Neuronal stem cell (in vitro differentiated cells): ENCODE data around the gene INAFM2.

ENCODE experiments used
- DNase-seq: peaks from one replicate; pipeline ENCODE4 v3.0.0-alpha.2; 2013; ENCODE audit warnings: low spot score
- H2AFZ ChIP-seq: one replicate; pipeline ENCODE4 v1.6.1; 2013; ENCODE audit warnings: mild to moderate bottlenecking, low read length, inconsistent platforms
- H2AK5ac ChIP-seq: 2 replicates; pipeline ENCODE4 v1.6.1; 2013; ENCODE audit warnings: low read depth, mild to moderate bottlenecking, inconsistent platforms, low read length, moderate library complexity, mixed read lengths
- H2BK120ac ChIP-seq: 2 replicates; pipeline ENCODE4 v1.6.1; 2013; ENCODE audit warnings: low read depth, mild to moderate bottlenecking, inconsistent platforms, low read length, moderate library complexity, mixed read lengths
- H2BK12ac ChIP-seq: one replicate; pipeline ENCODE4 v1.6.1; 2013; ENCODE audit warnings: low read length, inconsistent platforms
- H2BK15ac ChIP-seq: 2 replicates; pipeline ENCODE4 v1.6.1; 2013; ENCODE audit warnings: mild to moderate bottlenecking, low read length, inconsistent platforms, mixed read lengths
- H2BK5ac ChIP-seq: one replicate; pipeline ENCODE4 v1.6.1; 2013; ENCODE audit warnings: inconsistent platforms, mild to moderate bottlenecking, low read length, moderate library complexity
- H3K14ac ChIP-seq: one replicate; pipeline ENCODE4 v1.6.1; 2013; ENCODE audit warnings: low read length, inconsistent platforms
- H3K18ac ChIP-seq: 2 replicates; pipeline ENCODE4 v1.6.1; 2013; ENCODE audit warnings: low read length, inconsistent platforms
- H3K23ac ChIP-seq: 2 replicates; pipeline ENCODE4 v1.6.1; 2013; ENCODE audit warnings: low read depth, mild to moderate bottlenecking, mixed read lengths, low read length, inconsistent platforms; ENCODE audit not compliant: poor library complexity
- H3K27ac ChIP-seq: replicated peaks from 3 replicates; pipeline ENCODE4 v1.5.1; 2013; ENCODE audit warnings: low read length, inconsistent platforms
- H3K27me3 ChIP-seq, 3 experiments: 2 replicates each; pipeline ENCODE4 v1.6.1; 2013; ENCODE audit warnings: low read length in 3 of 3, mild to moderate bottlenecking in 2 of 3, inconsistent platforms in 1 of 3, low read depth in 1 of 3, mixed read lengths in 1 of 3, moderate library complexity in 1 of 3; ENCODE audit not compliant: control insufficient read depth in 3 of 3, insufficient read depth in 3 of 3
- H3K36me3 ChIP-seq, 2 donors: replicated peaks in 1 of 2; 2 replicates each; pipeline ENCODE4 v1.6.1; 2013; ENCODE audit warnings: low read length in 2 of 2; ENCODE audit not compliant: control insufficient read depth in 2 of 2, insufficient read depth in 2 of 2
- H3K4ac ChIP-seq: 2 replicates; pipeline ENCODE4 v1.6.1; 2013; ENCODE audit warnings: inconsistent platforms, mild to moderate bottlenecking, low read length, moderate library complexity
- H3K4me1 ChIP-seq, 2 donors: 1 replicate in 1 of 2; 2 replicates in 1 of 2; pipeline ENCODE4 v1.6.1; 2013; ENCODE audit warnings: low read length in 2 of 2, low read depth in 1 of 2; ENCODE audit not compliant: control insufficient read depth in 2 of 2, insufficient read depth in 1 of 2
- H3K4me2 ChIP-seq: one replicate; pipeline ENCODE4 v1.6.1; 2013; ENCODE audit warnings: mild to moderate bottlenecking, low read length, inconsistent platforms; ENCODE audit not compliant: insufficient read depth, poor library complexity, severe bottlenecking
- H3K4me3 ChIP-seq, 2 donors: 2 replicates each; pipeline ENCODE4 v1.5.1; 2013; ENCODE audit warnings: low read length in 2 of 2, mild to moderate bottlenecking in 2 of 2, inconsistent platforms in 1 of 2, moderate library complexity in 1 of 2
- H3K79me1 ChIP-seq: one replicate; pipeline ENCODE4 v1.6.1; 2013; ENCODE audit warnings: low read depth, mild to moderate bottlenecking, inconsistent platforms, low read length, moderate library complexity
- H3K9ac ChIP-seq: one replicate; pipeline ENCODE4 v1.6.1; 2013; ENCODE audit warnings: mild to moderate bottlenecking, low read depth, low read length, inconsistent platforms; ENCODE audit not compliant: poor library complexity
- H3K9me3 ChIP-seq, 2 donors: replicated peaks in 1 of 2; 2 replicates each; pipeline versions ENCODE3 to v1.6.1; 2013; ENCODE audit warnings: low read length in 2 of 2, mild to moderate bottlenecking in 2 of 2, inconsistent platforms in 1 of 2, low read depth in 1 of 2, mixed read lengths in 1 of 2, moderate library complexity in 1 of 2; ENCODE audit not compliant: control insufficient read depth in 2 of 2, insufficient read depth in 1 of 2
- H4K8ac ChIP-seq: one replicate; pipeline ENCODE4 v1.6.1; 2013; ENCODE audit warnings: low read depth, mild to moderate bottlenecking, inconsistent platforms, low read length, moderate library complexity
- H4K91ac ChIP-seq: one replicate; pipeline ENCODE4 v1.6.1; 2013; ENCODE audit warnings: low read length, low read depth, mild to moderate bottlenecking, inconsistent platforms; ENCODE audit not compliant: poor library complexity
- WGBS, 2 donors: extraction: QIAGEN DNeasy Blood & Tissue Kit; methylation state at CpG; one replicate each; pipeline ENCODE4 v1.1.7; 2013; ENCODE audit warnings: missing lambda C conversion rate in 2 of 2, mixed read lengths in 1 of 2; ENCODE audit not compliant: insufficient read length in 2 of 2, insufficient replicate concordance in 1 of 2; ENCODE audit errors: extremely low coverage in 2 of 2; 5-methylcytosine and 5-hydroxymethylcytosine counted together

INAFM2 gene

GRCh38 chr15:40338921-40339620 is 15.6 kb downstream of the INAFM2 start:
- Histone ChIP-seq H3K4me3 (no peak overlapping the region), H3K79me1 (no peaks in the 10 kb centered on the region), H4K91ac (no peak overlapping the region), H2BK15ac (peak overlapping the region; percentile 3), H2BK5ac (no peak overlapping the region), H3K14ac (no peak overlapping the region), H3K18ac (peak overlapping the region; percentile 49), H3K4me1 (peaks cover 3 to 12% of the 10 kb centered on the region in 2 donors), H2BK120ac (no peak overlapping the region), H3K23ac (peak overlapping the region; percentile 11), H2AK5ac (peak overlapping the region; percentile 17), H4K8ac (no peak overlapping the region), H3K4me2 (no peak overlapping the region), H3K27ac (no peak overlapping the region), H3K36me3 (no peaks in the 10 kb centered on the region), H2AFZ (no peak overlapping the region), H3K9me3 (no peaks in the 10 kb centered on the region), H3K9ac (peak overlapping the region; percentile 46), H3K4ac (no peak overlapping the region), H2BK12ac (no peak overlapping the region), H3K27me3 (peaks cover 0 to 11% (median 2%) of the 10 kb centered on the region in 3 experiments)
- DNase-seq: no peak
- WGBS, 2 donors: no CpG with 5 or more reads among the region's 11 CpGs

DNA sequence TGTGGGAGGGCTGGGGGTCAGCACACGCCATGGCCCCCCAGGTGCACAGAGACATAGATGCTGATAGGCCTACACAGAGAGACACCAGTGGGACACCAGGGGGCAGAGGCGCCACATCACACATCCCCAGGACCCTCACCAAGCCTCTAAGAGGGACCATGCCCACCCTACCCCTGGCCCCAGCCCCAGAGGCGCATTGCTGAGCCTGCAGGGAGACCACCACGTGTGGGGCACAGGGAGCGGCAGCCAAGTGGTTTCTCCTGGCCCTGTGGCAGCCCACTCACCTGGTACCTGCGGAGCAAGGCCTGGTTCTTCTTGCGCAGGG is 16.1 kb downstream of the INAFM2 start:
- DNase-seq: no peak
- no peak overlapping the region for H4K8ac ChIP-seq
- H2BK120ac ChIP-seq: no peak overlapping the region
- H3K23ac ChIP-seq: peak overlapping the region; percentile 11
- H3K27ac ChIP-seq: no peak overlapping the region
- no peak overlapping the region for H2BK5ac ChIP-seq
- H3K79me1 ChIP-seq: no peaks in the 10 kb centered on the region
- no peak overlapping the region for H3K14ac ChIP-seq
- H4K91ac ChIP-seq: no peak overlapping the region
- H3K9me3 ChIP-seq: no peaks in the 10 kb centered on the region
- H3K4me3 ChIP-seq: no peak overlapping the region
- peak overlapping the region; percentile 10 for H2BK15ac ChIP-seq
- WGBS, 2 donors: no CpG with 5 or more reads among the region's 7 CpGs
- no peak overlapping the region for H3K4ac ChIP-seq
- no peaks in the 10 kb centered on the region for H3K36me3 ChIP-seq
- H2AFZ ChIP-seq: no peak overlapping the region
- H2BK12ac ChIP-seq: peak overlapping the region; percentile 24
- H3K27me3 ChIP-seq: peaks cover 0 to 11% (median 2%) of the 10 kb centered on the region in 3 experiments
- H3K4me2 ChIP-seq: no peak overlapping the region
- H3K9ac ChIP-seq: peak overlapping the region; percentile 46
- H2AK5ac ChIP-seq: no peak overlapping the region
- no peak overlapping the region for H3K18ac ChIP-seq
- H3K4me1 ChIP-seq: peaks cover 2 to 12% of the 10 kb centered on the region in 2 donors

DNA sequence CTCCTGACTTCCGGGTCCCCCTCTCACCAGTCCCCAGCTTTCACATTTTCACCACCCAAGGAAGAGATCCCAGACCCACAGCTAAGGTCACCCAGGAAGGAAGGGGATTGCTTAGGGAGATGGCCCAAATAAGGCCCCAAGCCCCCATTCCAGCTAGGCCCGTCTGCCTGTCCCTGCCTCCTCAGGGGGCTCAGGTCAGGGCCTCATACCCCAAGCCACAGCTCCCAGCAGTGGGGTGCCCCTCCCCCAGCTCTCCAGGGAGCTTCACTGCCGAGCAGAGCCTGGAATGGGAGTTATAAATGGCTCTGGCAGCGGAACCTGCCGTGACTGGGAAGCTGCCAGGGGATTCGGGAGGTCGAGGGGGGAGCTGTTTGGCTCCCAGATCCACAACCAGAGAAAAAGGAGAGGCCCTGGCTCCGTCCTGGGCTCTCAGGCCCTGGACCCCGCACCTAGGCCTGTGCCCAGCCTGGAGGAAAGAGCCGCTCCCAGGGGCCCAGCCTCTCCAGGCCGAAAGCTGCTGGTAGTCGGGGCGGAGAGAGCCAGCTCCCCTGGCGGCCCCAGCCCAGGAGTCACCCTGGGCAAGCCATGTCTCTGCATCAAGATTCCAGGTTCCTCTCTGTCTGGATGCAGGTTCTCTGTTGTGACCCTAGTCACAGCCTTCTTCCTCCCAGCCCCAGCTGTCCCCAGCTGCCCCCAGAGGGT is 16.7 kb downstream of the INAFM2 start:
- no peak overlapping the region for H3K4me2 ChIP-seq
- H2BK120ac ChIP-seq: no peak overlapping the region
- H2BK12ac ChIP-seq: peak overlapping the region; percentile 24
- no peak overlapping the region for H3K14ac ChIP-seq
- no peaks in the 10 kb centered on the region for H3K79me1 ChIP-seq
- no peak overlapping the region for H3K27ac ChIP-seq
- no peak overlapping the region for H3K4me3 ChIP-seq
- no peak overlapping the region for H3K9ac ChIP-seq
- no peak overlapping the region for H2AK5ac ChIP-seq
- peak overlapping the region; percentile 34 for H2BK15ac ChIP-seq
- no peak overlapping the region for H4K91ac ChIP-seq
- peak overlapping the region; percentile 73 for H2AFZ ChIP-seq
- no peaks in the 10 kb centered on the region for H3K9me3 ChIP-seq
- H3K4ac ChIP-seq: no peak overlapping the region
- no peak overlapping the region for H4K8ac ChIP-seq
- peaks cover 2 to 12% of the 10 kb centered on the region in 2 donors for H3K4me1 ChIP-seq
- no CpG with 5 or more reads among the region's 14 CpGs for WGBS, 2 donors
- H3K18ac ChIP-seq: peak overlapping the region; percentile 67
- no peak overlapping the region for H2BK5ac ChIP-seq
- H3K23ac ChIP-seq: peak overlapping the region; percentile 5
- H3K36me3 ChIP-seq: no peaks in the 10 kb centered on the region
- no peak for DNase-seq
- H3K27me3 ChIP-seq: peaks cover 0 to 11% (median 2%) of the 10 kb centered on the region in 3 experiments

- Histone ChIP-seq H3K18ac (peak within 1 kb of the TSS; percentile 67), H3K9me3 (no peaks in the 10 kb centered on the region), H4K91ac (no peak within 1 kb of the TSS), H3K36me3 (no peaks in the 10 kb centered on the region), H3K79me1 (no peaks in the 10 kb centered on the region), H2BK120ac (no peak within 1 kb of the TSS), H3K4me3 (no peak within 1 kb of the TSS), H4K8ac (no peak within 1 kb of the TSS), H2BK5ac (no peak within 1 kb of the TSS), H3K4me2 (no peak within 1 kb of the TSS), H3K14ac (no peak within 1 kb of the TSS), H3K9ac (no peak within 1 kb of the TSS), H2AK5ac (no peak within 1 kb of the TSS), H3K4me1 (peaks cover 2 to 12% of the 10 kb centered on the region in 2 donors), H2BK15ac (peak within 1 kb of the TSS; percentile 34), H3K27ac (no peak within 1 kb of the TSS), H2BK12ac (peak within 1 kb of the TSS; percentile 24), H3K23ac (peak within 1 kb of the TSS; percentile 5), H2AFZ (peak within 1 kb of the TSS; percentile 73), H3K4ac (no peak within 1 kb of the TSS), H3K27me3 (peaks cover 0 to 16% (median 2%) of the 10 kb centered on the region in 3 experiments)
- WGBS, 2 donors: no CpG with 5 or more reads among the region's 17 CpGs
- no peak for DNase-seq
These were observed 17.4 kb downstream of the INAFM2 start, which contains the start of gene CCDC9B for GRCh38 chr15:40340740-40341400. CCDC9B (minus strand) TSS chr15:40340939; CDS start chr15:40340819, 120 bp downstream.
